DND-41 (cell line): ENCODE data around the gene FIGNL1.

ENCODE experiments used
- ATAC-seq: fragments of 200-7000 bp; cut with Tn5 transposase; 3 replicates; pipeline ENCODE4 v1.9.1; 2021; ENCODE audit warnings: low read depth; ENCODE audit not compliant: insufficient read depth
- DNase-seq: peaks from one replicate; pipeline ENCODE4 v3.0.0-alpha.2; 2020
- H2AFZ ChIP-seq: 2 replicates; pipeline ENCODE4 v1.6.0; 2012; ENCODE audit warnings: low read depth, low read length
- H3K27ac ChIP-seq: 2 replicates; pipeline ENCODE4 v1.5.1; 2012; ENCODE audit warnings: low read length, inconsistent platforms
- H3K27me3 ChIP-seq: fragments of 200-600 bp; sonication (generic); 2 replicates; pipeline ENCODE4 v1.6.0; 2012; ENCODE audit warnings: low read length, mild to moderate bottlenecking, inconsistent platforms; ENCODE audit not compliant: insufficient read depth, poor library complexity
- H3K36me3 ChIP-seq: 2 replicates; pipeline ENCODE4 v1.5.1; 2012; ENCODE audit warnings: low read length, inconsistent platforms; ENCODE audit not compliant: insufficient read depth
- H3K4me1 ChIP-seq: 2 replicates; pipeline ENCODE4 v1.5.1; 2012; ENCODE audit warnings: mild to moderate bottlenecking, low read length; ENCODE audit not compliant: insufficient read depth
- H3K4me2 ChIP-seq: 2 replicates; pipeline ENCODE4 v1.6.0; 2012; ENCODE audit warnings: mild to moderate bottlenecking, moderate library complexity, low read length, inconsistent platforms; ENCODE audit not compliant: insufficient read depth
- H3K4me3 ChIP-seq, 2 experiments: fragments of 200-600 bp in 1 of 2; shearing (Covaris generic) in 1 of 2; 2 replicates each; pipeline ENCODE4 v1.5.1; 2012 to 2016; ENCODE audit warnings: inconsistent platforms in 2 of 2, low read length in 2 of 2, mild to moderate bottlenecking in 2 of 2, low read depth in 1 of 2, moderate library complexity in 1 of 2
- H3K79me2 ChIP-seq: 2 replicates; pipeline ENCODE4 v1.6.0; 2012; ENCODE audit warnings: low read length, inconsistent platforms; ENCODE audit not compliant: insufficient read depth
- H3K9ac ChIP-seq: 2 replicates; pipeline ENCODE4 v1.6.0; 2012; ENCODE audit warnings: low read depth, mild to moderate bottlenecking, inconsistent platforms, low read length, moderate library complexity
- H3K9me3 ChIP-seq: 2 replicates; pipeline ENCODE4 v1.5.1; 2012; ENCODE audit warnings: low read length, moderate library complexity, mild to moderate bottlenecking, inconsistent platforms; ENCODE audit not compliant: insufficient read depth, severe bottlenecking
- H4K20me1 ChIP-seq: 2 replicates; pipeline ENCODE4 v1.6.0; 2012; ENCODE audit warnings: low read length; ENCODE audit not compliant: insufficient read depth
- EZH2 ChIP-seq: IDR thresholded peaks from 3 replicates; pipeline ENCODE4 v1.6.1; 2012; ENCODE audit warnings: borderline replicate concordance, low read depth, mild to moderate bottlenecking, moderate library complexity, low read length, inconsistent platforms; ENCODE audit not compliant: severe bottlenecking
- TF ChIP-seq, protein P1 (sequence below): IDR thresholded peaks from 2 replicates; pipeline ENCODE4 v1.5.1; 2012; ENCODE audit warnings: borderline replicate concordance, low read length, moderate library complexity, mild to moderate bottlenecking; ENCODE audit not compliant: poor library complexity, severe bottlenecking; ENCODE audit errors: extremely low read depth

The FIGNL1 gene

DNA sequence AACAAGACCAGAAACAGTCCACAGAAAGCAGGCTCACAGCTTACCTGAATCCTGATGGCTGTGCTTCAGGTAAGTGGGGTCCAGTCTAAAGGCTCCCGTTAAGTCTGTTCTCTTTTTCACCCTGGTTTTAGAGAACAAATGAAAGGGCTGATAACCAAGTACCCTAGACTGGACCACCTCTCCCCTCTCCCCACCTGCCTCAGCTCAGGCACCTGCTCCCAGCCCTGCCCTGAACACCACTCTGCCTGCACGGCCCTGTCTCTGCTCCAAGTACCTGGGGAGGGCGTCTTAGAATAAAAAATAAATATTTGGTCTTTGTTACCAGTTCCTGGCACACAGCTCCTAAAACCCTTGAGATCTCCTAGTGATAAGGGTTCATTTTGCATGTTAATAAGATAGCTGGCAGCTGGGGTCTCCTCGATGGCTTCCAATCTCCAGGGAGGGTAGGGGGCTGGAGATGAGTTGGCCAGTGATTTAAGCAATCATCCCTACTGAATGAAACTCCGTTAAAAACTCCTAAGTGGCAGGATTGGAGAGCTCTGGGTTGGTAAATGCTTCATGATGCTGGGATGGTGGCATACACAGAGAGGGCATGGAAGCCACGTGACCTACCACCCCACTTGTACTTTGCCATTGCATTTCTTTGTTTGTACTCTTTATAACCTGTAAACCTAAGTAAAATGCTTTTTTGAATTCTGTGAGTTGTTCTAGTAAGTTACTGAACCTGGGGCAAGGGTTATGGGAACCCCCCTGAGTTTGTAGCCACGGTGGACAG lies 29.8 kb upstream of the FIGNL1 start:
- H3K9me3 ChIP-seq, result no peaks in the 10 kb centered on the region
- TF ChIP-seq, protein P1, sequence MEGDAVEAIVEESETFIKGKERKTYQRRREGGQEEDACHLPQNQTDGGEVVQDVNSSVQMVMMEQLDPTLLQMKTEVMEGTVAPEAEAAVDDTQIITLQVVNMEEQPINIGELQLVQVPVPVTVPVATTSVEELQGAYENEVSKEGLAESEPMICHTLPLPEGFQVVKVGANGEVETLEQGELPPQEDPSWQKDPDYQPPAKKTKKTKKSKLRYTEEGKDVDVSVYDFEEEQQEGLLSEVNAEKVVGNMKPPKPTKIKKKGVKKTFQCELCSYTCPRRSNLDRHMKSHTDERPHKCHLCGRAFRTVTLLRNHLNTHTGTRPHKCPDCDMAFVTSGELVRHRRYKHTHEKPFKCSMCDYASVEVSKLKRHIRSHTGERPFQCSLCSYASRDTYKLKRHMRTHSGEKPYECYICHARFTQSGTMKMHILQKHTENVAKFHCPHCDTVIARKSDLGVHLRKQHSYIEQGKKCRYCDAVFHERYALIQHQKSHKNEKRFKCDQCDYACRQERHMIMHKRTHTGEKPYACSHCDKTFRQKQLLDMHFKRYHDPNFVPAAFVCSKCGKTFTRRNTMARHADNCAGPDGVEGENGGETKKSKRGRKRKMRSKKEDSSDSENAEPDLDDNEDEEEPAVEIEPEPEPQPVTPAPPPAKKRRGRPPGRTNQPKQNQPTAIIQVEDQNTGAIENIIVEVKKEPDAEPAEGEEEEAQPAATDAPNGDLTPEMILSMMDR, result no peak
- TF ChIP-seq EZH2, result no peak

DNA sequence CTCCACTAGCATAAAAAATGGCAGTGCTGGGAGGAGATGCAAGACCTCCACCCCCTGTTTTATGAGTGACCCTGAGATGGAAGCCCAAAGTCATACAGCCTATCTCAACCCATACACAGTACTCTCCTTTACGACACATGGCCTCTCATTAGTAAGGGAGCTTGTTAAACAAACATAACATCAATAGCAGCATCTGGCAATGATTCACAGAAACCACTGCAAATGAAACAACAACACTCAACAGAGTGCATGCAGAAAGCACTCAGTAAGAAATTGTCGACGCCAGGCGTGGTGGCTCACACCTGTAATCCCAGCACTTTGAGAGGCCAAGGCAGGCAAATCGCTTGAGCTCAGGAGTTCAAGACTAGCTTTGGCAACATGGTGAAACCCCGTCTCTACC lies 27.5 kb upstream of the FIGNL1 start:
- no peak overlapping the region for H3K27ac ChIP-seq
- H4K20me1 ChIP-seq, result no peaks in the 10 kb centered on the region
- TF ChIP-seq EZH2, result no peak
- no peak overlapping the region for H3K4me2 ChIP-seq
- no peak overlapping the region for H2AFZ ChIP-seq
- ATAC-seq, result no peak
- no peak overlapping the region for H3K4me3 ChIP-seq
- H3K9me3 ChIP-seq, result no peaks in the 10 kb centered on the region
- H3K79me2 ChIP-seq, result no peaks in the 10 kb centered on the region
- H3K27me3 ChIP-seq, result peaks cover 13% of the 10 kb centered on the region
- no peak overlapping the region for H3K9ac ChIP-seq
- H3K4me1 ChIP-seq, result no peaks in the 10 kb centered on the region
- no peaks in the 10 kb centered on the region for H3K36me3 ChIP-seq
- DNase-seq, result no peak

More for the DNA sequence above, 29.8 kb upstream of the FIGNL1 start:
- no peak overlapping the region for H2AFZ ChIP-seq
- DNase-seq (no peak), ATAC-seq (no peak)
- no peaks in the 10 kb centered on the region for H4K20me1 ChIP-seq
- no peak overlapping the region for H3K4me2 ChIP-seq
- no peaks in the 10 kb centered on the region for H3K4me1 ChIP-seq
- no peak overlapping the region for H3K9ac ChIP-seq
- peaks cover 13% of the 10 kb centered on the region for H3K27me3 ChIP-seq
- no peak overlapping the region for H3K4me3 ChIP-seq
- no peaks in the 10 kb centered on the region for H3K36me3 ChIP-seq
- no peak overlapping the region for H3K27ac ChIP-seq
- no peaks in the 10 kb centered on the region for H3K79me2 ChIP-seq

GRCh38 chr7:50476953-50477625 lies 26.9 kb upstream of the FIGNL1 start:
- no peak overlapping the region for H3K27ac ChIP-seq
- no peaks in the 10 kb centered on the region for H3K4me1 ChIP-seq
- H3K4me3 ChIP-seq, result no peak overlapping the region
- H3K9ac ChIP-seq, result no peak overlapping the region
- H3K27me3 ChIP-seq, result peaks cover 13% of the 10 kb centered on the region
- H2AFZ ChIP-seq, result no peak overlapping the region
- ATAC-seq (no peak), DNase-seq (no peak)
- H4K20me1 ChIP-seq, result no peaks in the 10 kb centered on the region
- H3K9me3 ChIP-seq, result no peaks in the 10 kb centered on the region
- TF ChIP-seq, protein P1, result no peak
- TF ChIP-seq EZH2, result no peak
- H3K4me2 ChIP-seq, result no peak overlapping the region
- no peaks in the 10 kb centered on the region for H3K36me3 ChIP-seq
- no peaks in the 10 kb centered on the region for H3K79me2 ChIP-seq

DNA sequence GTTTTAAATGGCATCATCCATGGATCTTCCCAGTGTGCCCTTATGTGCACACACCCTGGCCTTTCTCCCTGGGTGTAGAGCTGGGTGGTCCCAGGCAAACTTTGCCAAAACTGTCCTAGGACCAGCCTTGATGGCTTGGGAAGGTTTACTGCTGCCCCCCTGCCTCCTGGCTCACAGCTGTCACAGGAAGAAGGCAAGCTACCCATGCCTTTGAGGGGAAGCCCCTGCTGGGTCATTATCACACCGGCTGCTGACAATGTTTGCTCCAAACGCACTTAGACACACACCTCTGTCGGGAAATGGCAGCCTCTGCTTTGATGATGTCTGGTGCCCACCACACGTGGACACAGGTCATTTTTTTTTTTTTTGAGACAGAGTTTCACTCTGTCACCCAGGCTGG lies 25.2 kb upstream of the FIGNL1 start:
- Histone ChIP-seq H3K4me1 (no peaks in the 10 kb centered on the region), H3K36me3 (no peaks in the 10 kb centered on the region), H3K27me3 (peaks cover 13% of the 10 kb centered on the region), H3K9me3 (no peaks in the 10 kb centered on the region), H3K4me2 (no peak overlapping the region), H3K4me3 (no peak overlapping the region), H3K9ac (no peak overlapping the region), H2AFZ (no peak overlapping the region), H3K27ac (no peak overlapping the region), H3K79me2 (no peaks in the 10 kb centered on the region), H4K20me1 (no peaks in the 10 kb centered on the region)
- no peak for DNase-seq
- TF ChIP-seq EZH2, result no peak
- TF ChIP-seq, protein P1, result no peak
- no peak for ATAC-seq
